ENCODE results near the gene RNF220.

Gene RNF220

DNA sequence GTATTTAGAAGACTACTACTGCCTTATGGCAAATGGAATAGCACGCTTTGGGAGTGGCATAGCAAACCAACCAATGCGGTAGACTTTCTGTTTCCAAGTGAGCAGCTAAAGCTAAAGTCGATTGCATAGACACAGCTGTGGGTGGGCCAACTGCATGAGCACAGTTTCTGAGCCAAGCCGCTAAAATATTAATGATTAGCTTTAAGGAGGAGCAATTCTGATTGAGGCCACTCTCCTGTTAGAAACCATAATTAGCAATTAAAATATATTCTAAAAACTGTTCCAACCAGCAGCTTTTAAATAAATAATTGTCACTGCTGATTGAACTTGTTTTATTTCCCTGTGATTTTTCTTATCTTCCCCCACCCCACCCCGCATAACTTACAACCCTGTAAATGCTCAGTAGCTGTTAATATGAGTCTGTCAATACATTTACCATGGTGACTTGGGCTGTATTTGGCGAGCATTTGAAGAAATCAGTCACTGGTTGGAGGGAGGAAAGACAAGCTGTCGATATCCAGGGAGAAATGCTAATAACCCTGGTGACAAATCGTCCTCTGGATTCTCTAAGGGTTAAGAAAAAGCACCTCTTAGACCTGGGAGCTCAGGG lies 32.2 kb downstream of the RNF220 start:
- no peak for TF ChIP-seq ZFX (IDR thresholded peaks at IDR 0.05)
- TF ChIP-seq, protein P1, sequence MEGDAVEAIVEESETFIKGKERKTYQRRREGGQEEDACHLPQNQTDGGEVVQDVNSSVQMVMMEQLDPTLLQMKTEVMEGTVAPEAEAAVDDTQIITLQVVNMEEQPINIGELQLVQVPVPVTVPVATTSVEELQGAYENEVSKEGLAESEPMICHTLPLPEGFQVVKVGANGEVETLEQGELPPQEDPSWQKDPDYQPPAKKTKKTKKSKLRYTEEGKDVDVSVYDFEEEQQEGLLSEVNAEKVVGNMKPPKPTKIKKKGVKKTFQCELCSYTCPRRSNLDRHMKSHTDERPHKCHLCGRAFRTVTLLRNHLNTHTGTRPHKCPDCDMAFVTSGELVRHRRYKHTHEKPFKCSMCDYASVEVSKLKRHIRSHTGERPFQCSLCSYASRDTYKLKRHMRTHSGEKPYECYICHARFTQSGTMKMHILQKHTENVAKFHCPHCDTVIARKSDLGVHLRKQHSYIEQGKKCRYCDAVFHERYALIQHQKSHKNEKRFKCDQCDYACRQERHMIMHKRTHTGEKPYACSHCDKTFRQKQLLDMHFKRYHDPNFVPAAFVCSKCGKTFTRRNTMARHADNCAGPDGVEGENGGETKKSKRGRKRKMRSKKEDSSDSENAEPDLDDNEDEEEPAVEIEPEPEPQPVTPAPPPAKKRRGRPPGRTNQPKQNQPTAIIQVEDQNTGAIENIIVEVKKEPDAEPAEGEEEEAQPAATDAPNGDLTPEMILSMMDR (conservative IDR thresholded peaks at IDR 0.05), result no peak
- no peak overlapping the region for H3K27ac ChIP-seq

DNA sequence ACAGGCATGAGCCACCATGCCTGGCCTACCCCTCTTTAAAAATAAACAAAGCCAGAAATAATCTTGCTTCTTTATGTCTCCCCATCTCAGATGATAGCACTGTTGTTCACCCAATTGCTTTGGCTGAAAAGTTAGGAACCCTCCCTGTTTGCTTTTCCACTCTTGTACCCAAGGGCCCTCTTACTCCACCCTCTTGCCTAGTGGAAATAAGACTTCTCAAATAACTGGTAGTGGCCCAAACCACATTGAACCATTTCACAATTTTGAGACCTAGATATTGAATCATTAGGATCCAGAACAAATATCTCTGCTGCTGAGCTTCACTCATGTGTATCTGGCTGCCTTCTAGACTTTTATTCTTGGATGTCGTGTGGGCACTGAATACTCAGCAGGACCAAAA lies 37.7 kb downstream of the RNF220 start:
- no peak overlapping the region for H3K27ac ChIP-seq
- TF ChIP-seq, protein P1 (conservative IDR thresholded peaks at IDR 0.05), result no peak
- no peak for TF ChIP-seq ZFX (IDR thresholded peaks at IDR 0.05)

DNA sequence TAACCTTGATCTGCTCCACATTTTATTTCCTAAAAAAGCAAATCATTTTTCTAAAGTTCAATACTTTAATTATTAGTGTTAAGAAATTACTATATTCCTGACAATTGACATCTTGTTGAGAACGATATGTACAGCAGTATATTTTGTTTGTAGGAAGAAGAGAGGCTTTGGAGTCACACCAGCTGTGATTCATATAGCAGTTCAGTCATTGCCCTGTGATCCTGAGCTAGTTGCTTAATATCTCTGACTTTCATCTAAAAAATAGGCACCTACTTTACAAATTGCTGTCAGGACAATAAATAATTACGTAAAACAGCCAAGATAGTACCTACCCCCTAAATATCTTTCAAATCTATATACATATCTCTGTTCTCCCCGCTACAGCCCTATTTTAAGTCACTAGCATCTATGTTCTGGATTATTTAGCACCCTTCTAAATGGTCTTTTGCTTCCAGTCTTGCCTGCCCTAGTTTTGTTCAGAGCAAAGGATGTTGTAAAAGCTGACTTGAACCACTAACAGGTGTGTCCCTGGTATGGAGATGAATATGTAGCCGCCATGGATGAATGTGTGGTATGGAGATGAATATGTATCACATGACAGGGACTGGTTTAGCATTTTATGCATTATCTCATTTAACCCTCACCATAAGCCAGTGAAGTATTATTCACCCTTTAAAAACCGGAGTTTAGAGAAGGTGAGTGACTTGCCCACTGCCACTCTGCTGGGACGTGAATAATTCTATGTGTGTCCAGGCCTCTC lies 42.2 kb downstream of the RNF220 start:
- H3K27ac ChIP-seq, result no peak overlapping the region
- TF ChIP-seq, protein P1 (conservative IDR thresholded peaks at IDR 0.05), result no peak
- no peak for TF ChIP-seq ZFX (IDR thresholded peaks at IDR 0.05)

DNA sequence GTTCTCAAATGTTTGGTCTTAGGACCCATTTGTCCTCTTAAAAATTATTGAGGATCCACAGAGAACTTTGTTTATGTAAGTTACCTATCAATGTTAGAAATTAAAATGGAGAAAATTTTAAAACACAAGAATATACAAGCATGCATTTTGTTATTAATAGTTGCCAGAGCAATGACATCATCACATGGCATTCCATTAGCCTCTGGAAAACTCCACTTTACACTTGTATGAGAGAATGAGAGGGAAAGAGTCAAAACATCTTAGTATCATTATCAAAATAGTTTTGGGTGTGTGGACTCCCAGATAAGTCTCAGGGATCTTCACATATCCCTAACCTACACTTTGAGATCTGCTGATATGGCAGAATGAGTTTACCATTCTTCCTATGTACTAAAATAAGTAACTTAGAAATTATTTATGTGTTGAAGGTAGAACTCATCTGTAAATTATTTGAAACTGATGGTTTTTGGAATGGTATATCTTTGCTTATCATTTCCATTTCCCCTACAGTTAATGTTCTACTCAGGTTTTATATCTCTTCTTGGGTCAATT lies 48.8 kb downstream of the RNF220 start:
- H3K27ac ChIP-seq, result no peak overlapping the region
- TF ChIP-seq, protein P1 (conservative IDR thresholded peaks at IDR 0.05), result no peak
- TF ChIP-seq ZFX (IDR thresholded peaks at IDR 0.05), result no peak

DNA sequence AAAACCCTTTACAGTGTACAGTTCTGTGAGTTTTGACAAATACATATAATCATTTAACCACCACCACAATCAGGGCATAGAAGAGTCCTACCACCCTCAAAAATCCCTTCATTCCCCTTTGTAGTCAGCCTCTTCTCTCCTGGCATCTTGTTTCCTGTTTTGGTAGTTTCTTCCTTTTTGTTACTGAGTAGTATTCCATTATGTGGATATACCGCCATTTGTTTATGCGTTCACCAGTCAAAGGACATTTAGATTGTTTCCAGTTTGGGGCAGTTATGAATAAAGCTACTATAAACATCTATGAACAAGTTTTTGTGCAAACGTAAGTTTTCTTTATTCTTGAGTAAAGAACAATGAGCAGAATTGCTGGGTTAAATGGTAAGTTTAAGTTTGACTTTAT lies 49.6 kb downstream of the RNF220 start:
- no peak overlapping the region for H3K27ac ChIP-seq
- TF ChIP-seq ZFX (IDR thresholded peaks at IDR 0.05), result no peak
- TF ChIP-seq, protein P1 (conservative IDR thresholded peaks at IDR 0.05), result no peak

DNA sequence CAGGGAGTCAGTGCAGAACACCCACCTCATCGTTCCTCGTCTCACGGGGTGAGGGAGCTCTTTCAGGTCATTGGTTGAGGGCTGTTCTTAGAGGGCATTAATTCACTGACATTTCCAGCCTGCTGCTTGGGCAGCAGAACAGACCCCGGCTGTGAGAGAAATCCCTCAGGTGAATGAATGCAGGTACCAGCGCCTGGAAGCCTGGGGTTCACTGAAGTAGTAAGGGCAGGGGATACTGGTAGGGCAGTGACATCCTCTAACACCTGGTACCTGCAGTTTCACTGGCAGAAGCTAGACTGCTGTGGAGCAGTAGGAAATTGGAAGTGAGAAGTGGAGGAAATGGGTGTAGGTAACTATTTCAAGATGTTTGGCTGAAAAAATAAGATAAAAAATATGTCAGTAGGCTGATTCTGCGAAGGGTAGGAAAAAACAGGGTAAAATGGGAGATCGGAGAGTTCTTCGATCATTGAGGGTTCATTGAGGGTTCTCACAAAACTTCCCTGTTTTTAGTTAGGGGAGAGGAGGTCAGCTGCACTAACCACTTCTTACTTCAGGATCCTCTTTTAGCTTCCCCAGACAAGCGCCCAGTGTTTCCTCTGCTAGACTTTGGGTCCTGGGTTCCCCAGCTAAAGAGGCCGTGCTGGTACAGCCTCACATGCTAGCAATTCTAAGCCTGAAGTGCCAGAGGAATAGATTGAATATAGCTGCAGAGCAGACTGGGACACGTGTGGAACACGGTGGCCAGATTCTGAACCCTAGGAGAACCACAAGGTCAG lies 55.2 kb downstream of the RNF220 start:
- no peak overlapping the region for H3K27ac ChIP-seq
- TF ChIP-seq, protein P1 (conservative IDR thresholded peaks at IDR 0.05), result no peak
- TF ChIP-seq ZFX (IDR thresholded peaks at IDR 0.05), result no peak

Measured in C4-2B (cell line).